ENCODE data around the gene SLC10A3.
A peak's percentile ranks its signal among the peaks of the same experiment; 100 is the strongest.

The SLC10A3 gene

DNA sequence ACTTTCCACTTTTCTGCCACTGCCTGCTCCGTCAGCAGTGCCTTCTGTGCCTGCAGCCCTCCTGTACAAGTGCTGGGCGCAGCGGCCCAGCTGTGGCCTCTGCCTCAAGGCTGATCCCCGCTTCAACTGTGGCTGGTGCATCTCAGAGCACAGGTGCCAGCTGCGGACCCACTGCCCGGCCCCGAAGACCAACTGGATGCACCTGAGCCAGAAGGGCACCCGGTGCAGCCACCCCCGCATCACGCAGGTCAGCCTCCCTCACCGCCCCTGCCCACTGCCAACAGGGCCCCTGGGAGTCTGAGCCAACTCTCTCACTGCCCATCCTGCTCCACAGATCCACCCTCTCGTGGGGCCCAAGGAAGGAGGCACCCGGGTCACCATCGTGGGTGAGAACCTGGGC, 24.8 kb downstream of the SLC10A3 start:
- DNase-seq (ENCODE audit: low read depth in 2 of 2) = no peak

- no peak for DNase-seq (ENCODE audit: low read depth in 2 of 2)
These were observed 25.5 kb downstream of the SLC10A3 start for GRCh38 chrX:154464806-154465365.

GRCh38 chrX:154463611-154464220, 26.7 kb downstream of the SLC10A3 start:
- no peak for DNase-seq (ENCODE audit: low read depth in 2 of 2)

- DNase-seq (ENCODE audit: low read depth in 2 of 2) = no peak
These were observed 28.0 kb downstream of the SLC10A3 start for GRCh38 chrX:154462396-154462795.

- no peak for DNase-seq (ENCODE audit: low read depth in 2 of 2)
These were observed 30.1 kb downstream of the SLC10A3 start for GRCh38 chrX:154460326-154460725.

DNA sequence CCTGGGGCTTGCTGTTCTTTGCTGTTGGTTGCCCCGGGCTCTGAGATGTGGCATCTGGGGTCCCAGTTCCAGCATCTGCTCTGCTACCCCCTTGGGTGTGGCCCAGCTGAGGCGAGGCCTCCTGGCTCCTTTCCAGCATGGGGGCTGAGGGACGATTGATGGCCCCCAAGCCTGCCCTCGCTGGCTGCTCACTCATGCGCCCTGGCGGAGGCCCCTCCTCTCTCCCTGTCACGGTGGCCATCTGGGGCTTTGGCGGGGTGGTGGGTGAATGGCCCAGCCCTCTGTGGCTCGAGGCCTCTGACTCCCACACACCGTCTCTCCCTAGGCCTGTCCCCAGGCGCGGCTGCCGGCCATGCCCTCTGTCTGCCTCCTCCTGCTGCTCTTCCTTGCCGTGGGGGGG, 30.6 kb downstream of the SLC10A3 start:
- no peak for DNase-seq (ENCODE audit: low read depth in 2 of 2)

DNA sequence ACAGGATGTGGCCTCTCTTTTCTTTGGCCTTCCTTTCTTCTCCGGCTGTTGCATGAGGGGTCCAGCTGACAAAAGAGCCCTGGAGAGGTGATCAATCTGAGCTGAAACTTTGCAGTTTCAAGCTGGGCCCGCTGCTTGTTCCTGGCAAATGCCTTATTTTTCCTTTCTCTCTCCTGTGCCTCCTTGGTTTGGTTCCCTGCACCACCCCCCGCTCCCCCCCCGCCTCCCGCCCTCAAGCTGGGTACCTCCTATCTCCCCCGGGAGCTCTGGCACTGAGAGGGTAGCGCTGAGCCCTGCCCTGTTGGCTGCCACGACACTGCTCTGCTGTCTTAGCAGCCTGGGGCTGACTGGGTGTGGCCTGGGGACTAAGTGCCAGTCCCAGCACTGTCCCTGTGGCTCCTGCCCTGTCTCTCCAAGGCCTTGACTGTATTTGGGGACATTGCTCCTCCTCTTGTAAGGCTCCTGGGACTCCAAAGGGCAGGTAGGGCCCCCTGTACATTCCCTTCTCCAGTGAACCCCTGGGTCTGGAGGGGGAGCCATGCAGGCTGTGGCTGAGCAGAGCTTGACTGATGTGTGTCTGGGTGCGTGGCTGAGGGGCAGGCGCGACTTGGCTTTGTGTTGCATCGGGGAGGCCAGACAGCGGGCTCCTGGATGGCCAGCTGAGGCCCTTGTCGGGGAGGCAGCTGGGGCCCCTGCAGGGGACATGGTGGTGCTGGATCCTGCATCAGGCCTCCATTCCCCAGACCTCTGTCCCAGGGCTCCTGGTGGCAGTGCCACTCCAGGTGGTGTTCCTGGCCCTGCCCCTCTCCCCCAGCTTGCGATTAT, 31.3 kb downstream of the SLC10A3 start:
- DNase-seq (ENCODE audit: low read depth in 2 of 2) = no peak

DNA sequence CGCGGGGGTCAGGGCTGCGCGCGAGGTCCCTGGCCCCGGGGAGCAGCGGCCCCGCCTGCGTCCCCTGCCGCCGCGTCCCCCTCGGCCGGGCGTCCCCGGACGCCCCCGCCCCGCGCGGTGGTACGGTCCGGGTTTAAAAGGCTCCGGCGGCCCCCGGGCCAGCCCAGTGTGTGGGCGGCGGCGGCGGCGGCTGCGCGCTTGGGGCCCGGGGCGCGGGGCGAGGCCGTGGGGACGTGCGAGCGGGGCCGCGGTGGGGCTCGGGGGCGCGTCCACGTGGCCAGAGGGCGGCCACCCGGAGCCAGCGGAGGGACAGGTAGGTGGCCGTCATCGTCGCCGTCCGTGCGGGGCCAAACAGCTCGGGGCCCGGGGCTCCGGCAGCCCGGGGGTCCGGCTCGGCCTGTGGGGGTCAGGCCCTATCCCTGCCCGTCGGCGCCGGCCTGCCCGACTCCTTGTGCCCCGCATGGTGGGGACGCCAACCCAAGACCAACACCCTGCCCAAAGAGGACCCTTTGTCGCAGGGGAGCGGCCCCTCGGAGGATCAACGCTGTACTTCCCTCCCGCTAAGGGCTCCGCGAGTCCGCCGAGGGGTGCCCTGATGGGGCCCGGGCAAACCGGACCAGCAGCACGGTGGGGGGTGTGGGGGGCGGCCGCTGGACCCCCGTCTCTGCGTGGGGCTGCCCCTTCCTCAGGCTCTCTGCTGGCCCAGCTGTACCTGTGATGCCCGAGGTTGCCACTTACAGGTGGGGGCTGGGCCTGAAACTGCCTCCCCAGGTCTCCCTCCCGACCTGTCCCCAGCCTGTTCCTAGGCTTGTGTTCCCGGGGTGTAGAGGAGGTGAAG, 32.1 kb downstream of the SLC10A3 start, which contains the start of gene PLXNA3:
Gene PLXNA3 (plus strand): TSS at position 166 of the 838 bp plus-strand sequence. CDS start 1,903 bp downstream, outside the sequence.
- peak in 1 of 2 donors; percentile 52 for DNase-seq (ENCODE audit: low read depth in 2 of 2)

DNA sequence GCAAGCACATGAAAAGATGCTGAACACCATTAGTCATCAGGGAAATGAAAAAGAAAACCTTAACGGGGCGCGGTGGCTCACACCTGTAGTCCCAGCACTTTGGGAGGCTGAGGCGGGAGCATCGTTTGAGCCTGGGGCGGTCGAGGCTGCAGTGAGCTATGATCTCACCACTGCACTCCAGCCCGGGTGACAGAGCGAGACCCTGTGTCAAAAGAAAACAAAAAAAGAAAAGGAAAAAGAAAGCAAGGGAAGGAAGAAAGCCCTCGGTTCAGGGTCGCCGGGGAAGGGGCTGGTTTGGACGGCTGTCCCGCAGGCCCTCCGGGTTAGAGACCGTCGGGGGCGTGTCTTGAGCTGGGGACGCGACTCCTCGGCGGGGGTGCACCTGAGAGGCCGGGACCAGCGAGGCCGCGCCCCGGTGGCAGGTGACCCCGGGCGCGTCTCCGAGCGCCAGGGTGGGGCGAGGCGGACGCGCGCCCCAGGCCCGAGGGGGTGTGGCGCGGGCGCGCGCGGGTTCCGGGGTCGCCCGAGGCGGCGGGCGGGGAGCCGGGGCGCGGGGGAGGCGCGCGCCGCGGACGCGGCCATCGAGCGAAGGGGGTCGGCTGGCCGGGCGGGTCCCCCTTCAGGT, 32.8 kb downstream of the SLC10A3 start:
- peak in 1 of 2 donors; percentile 50 for DNase-seq (ENCODE audit: low read depth in 2 of 2)

DNA sequence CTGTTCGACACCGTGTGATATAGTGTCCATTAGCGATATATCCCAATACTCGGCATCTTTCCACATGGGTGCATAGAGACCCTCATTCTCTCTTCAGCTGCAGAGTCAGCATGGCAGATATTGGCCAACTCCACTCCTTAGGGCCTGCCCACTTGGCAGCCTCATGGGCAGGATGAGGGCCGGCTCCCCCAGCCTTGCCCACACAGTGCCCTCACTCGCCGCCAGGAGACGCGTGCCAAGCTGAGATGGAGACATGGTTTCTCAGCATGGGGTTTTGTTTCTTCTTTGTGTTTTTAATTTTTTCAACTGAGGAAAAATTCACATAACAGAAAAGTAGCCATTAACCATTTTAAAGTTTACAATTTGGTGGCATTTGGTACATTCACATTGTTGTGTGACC, 37.6 kb downstream of the SLC10A3 start:
- no peak for DNase-seq (ENCODE audit: low read depth in 2 of 2)

GRCh38 chrX:154450312-154450711, 40.1 kb downstream of the SLC10A3 start:
- no peak for DNase-seq (ENCODE audit: low read depth in 2 of 2)

- no peak for DNase-seq (ENCODE audit: low read depth in 2 of 2)
These were observed 40.8 kb downstream of the SLC10A3 start for GRCh38 chrX:154449618-154450017.

DNA sequence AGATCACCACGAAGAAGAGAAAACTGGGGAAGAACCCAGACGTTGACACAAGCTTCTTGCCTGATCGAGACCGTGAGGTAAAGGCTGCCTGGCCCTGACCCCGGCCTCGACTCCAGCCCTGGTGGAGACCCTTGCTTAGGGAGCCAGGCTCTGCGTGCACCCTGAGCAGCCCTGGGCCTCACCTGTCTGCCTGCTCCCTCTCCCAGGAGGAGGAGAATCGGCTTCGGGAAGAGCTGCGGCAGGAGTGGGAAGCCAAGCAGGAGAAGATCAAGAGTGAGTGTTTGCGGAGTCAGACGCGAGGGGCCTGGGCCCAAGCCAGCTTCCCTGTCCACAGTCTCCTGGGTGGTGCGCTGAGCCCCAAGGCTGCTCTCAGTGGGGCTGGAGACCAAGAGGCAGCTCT, 41.9 kb downstream of the SLC10A3 start:
- DNase-seq (ENCODE audit: low read depth in 2 of 2) = no peak

DNA sequence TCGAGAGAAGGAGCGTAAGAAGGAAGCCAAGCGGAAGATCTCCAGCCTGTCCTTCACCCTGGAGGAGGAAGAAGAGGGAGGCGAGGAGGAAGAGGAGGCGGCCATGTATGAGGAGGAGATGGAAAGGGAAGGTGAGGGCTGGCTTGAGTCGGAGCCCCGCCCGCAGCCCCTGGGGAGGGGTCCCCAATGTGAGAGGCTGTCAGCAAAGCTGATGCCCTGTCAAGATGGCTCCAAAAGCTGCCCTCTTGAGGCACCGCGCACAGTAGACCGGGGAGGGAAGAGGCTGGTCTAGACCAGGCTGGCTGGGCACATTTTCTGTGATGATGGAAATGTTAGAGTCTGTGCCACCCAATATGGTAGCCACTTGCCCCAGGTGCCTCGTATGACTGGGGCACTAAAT, 44.0 kb downstream of the SLC10A3 start:
- DNase-seq (ENCODE audit: low read depth in 2 of 2) = no peak

- no peak for DNase-seq (ENCODE audit: low read depth in 2 of 2)
These were observed 44.7 kb downstream of the SLC10A3 start for GRCh38 chrX:154445776-154446175.

GRCh38 chrX:154444755-154445246, 45.6 kb downstream of the SLC10A3 start:
- no peak for DNase-seq (ENCODE audit: low read depth in 2 of 2)

DNA sequence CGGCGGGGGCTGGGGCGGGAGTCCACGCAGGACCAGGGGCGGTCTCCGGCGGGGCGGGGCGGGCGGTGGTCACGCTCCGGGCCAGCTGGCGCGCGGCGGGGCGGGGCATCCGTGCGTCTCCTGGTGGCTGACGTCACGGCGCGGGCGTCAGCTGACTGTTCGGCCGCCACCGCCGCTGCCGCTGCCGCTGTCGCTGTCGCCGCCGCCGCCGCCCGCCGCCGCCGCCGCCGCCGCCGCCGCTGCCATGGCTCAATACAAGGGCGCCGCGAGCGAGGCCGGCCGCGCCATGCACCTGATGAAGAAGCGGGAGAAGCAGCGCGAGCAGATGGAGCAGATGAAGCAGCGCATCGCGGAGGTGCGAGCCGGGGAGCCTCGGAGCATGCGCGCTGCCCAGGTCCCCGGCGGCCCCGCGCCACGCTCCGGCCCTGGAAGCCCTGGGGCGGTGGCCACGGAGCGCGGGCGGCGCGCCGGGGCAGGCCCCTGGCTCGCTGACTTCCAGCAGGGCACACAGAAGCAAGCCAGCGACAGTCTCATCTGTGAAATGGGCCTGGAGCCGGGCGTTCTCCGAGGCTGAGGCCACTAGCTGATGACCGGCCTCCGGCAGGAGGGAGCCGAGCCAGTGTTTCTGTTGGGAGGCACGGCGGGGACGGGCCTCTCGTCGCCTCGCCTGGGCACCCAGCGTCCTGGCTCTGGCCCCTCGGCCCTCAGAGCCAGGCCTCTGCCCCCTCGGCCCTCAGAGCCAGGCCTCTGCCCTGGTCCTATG, 46.3 kb downstream of the SLC10A3 start, which contains the start of gene FAM50A:
Gene FAM50A (plus strand): TSS at position 150 of the 763 bp plus-strand sequence. CDS start 95 bp downstream, at position 245.
- DNase-seq (ENCODE audit: low read depth in 2 of 2) = peak in 1 of 2 donors; percentile 68

DNA sequence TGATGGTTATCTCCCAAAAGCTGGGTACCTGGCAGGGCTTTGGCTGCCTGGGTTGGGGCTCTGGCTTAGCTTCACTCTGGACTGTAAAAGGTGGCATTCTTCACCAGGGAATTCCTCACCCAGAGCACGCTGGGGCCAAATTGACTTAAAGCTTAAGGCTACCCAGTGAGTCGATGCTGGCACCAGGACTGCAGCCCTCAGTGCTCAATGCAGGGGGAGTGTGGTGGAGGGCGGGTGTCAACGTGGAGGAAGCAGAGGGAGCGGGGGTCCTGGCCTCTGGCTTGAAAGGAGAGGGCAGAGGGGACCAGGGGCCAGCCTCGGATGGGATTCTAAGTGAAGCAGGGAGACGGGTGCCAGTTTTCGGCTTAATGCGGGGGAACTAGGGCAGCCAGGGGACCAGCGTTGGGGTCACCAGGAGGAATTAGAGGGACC, 46.9 kb downstream of the SLC10A3 start:
- no peak for DNase-seq (ENCODE audit: low read depth in 2 of 2)

GRCh38 chrX:154441984-154442707, 48.3 kb downstream of the SLC10A3 start:
- no peak for DNase-seq (ENCODE audit: low read depth in 2 of 2)

GRCh38 chrX:154441564-154441963, 48.9 kb downstream of the SLC10A3 start:
- DNase-seq (ENCODE audit: low read depth in 2 of 2) = no peak

Measured in stimulated activated CD8-positive, alpha-beta memory T cell treated with anti-CD3 and anti-CD28 coated beads, Interleukin-7, amount 100 ng/mL, for 4 hours (primary cell).